OCI-LY7 (cell line): ENCODE results near the gene MKNK1. TPM values are rescaled to one million over a fixed set of nuclear protein-coding genes. Genes with fewer than 3 reads are reported as not detected.
A peak's percentile ranks its signal among the peaks of the same experiment; 100 is the strongest.

Experiments
- BruUV-seq: library from RNA; stranded (reverse); fragments of 400-500 nt; replicated peaks from 2 replicates; lab custom pipeline; 2021; lab: Mats Ljungman, UMichigan
- CTCF ChIA-PET: fragments of 300-600 bp; sonication (Branson Sonifier 250); formaldehyde crosslinking; loops from one replicate; lab custom pipeline; 2022; ENCODE audit warnings: antibody characterized with exemption; ENCODE audit not compliant: unreplicated experiment; lab: Charles Lee
- POLR2A ChIA-PET: fragments of 300-600 bp; sonication (Branson Sonifier 250); formaldehyde crosslinking; loops from one replicate; lab custom pipeline; 2022; ENCODE audit warnings: antibody characterized with exemption; lab: Charles Lee
- DNase-seq: peaks from one replicate; pipeline ENCODE4 v3.0.0-alpha.2; 2015; ENCODE audit warnings: low spot score
- H2AFZ ChIP-seq: fragments of 200-600 bp; sonication (generic), shearing (Covaris generic); 2 replicates; pipeline ENCODE4 v1.6.1; 2014; ENCODE audit warnings: mild to moderate bottlenecking, antibody characterized with exemption, low read length, moderate library complexity
- H3K27ac ChIP-seq: fragments of 200-600 bp; sonication (generic); 2 replicates; pipeline ENCODE4 v1.5.1; 2014; ENCODE audit warnings: mixed run types, low read depth, mild to moderate bottlenecking, moderate library complexity, low read length, inconsistent platforms; ENCODE audit not compliant: poor library complexity, severe bottlenecking
- H3K36me3 ChIP-seq: fragments of 200-600 bp; sonication (generic); 2 replicates; pipeline ENCODE4 v1.6.1; 2014; ENCODE audit warnings: mild to moderate bottlenecking, antibody characterized with exemption, low read length, moderate library complexity, mixed read lengths; ENCODE audit not compliant: insufficient read depth
- H3K4me1 ChIP-seq: fragments of 200-600 bp; sonication (generic); 2 replicates; pipeline ENCODE4 v1.5.1; 2014; ENCODE audit warnings: mild to moderate bottlenecking, low read length; ENCODE audit not compliant: insufficient read depth, poor library complexity, severe bottlenecking
- H3K4me2 ChIP-seq: fragments of 200-600 bp; sonication (generic); 2 replicates; pipeline ENCODE4 v1.6.1; 2014; ENCODE audit warnings: mild to moderate bottlenecking, low read length
- H3K4me3 ChIP-seq: fragments of 200-600 bp; sonication (generic); 2 replicates; pipeline ENCODE4 v1.5.1; 2014; ENCODE audit warnings: mild to moderate bottlenecking, low read depth, low read length; ENCODE audit not compliant: poor library complexity, severe bottlenecking
- H3K79me2 ChIP-seq: fragments of 200-600 bp; sonication (generic); 2 replicates; pipeline ENCODE4 v1.6.1; 2016; ENCODE audit warnings: low read depth, mild to moderate bottlenecking, low read length, moderate library complexity, mixed read lengths; ENCODE audit not compliant: insufficient read depth
- H3K9me2 ChIP-seq: fragments of 200-600 bp; sonication (generic); 2 replicates; pipeline ENCODE4 v1.6.1; 2016; ENCODE audit warnings: mild to moderate bottlenecking, low read length, mixed read lengths; ENCODE audit not compliant: insufficient read depth
- H3K9me3 ChIP-seq: fragments of 200-600 bp; sonication (generic); 2 replicates; pipeline ENCODE4 v1.6.1; 2014; ENCODE audit warnings: mild to moderate bottlenecking, mixed run types, low read length, mixed read lengths
- H4K20me1 ChIP-seq: fragments of 200-600 bp; sonication (generic); 2 replicates; pipeline ENCODE4 v1.6.1; 2014; ENCODE audit warnings: mild to moderate bottlenecking, antibody characterized with exemption, low read length, moderate library complexity, mixed read lengths; ENCODE audit not compliant: insufficient read depth
- EZH2phosphoT487 ChIP-seq: fragments of 200-600 bp; sonication (generic); IDR thresholded peaks from 2 replicates; pipeline ENCODE4 v1.6.1; 2018; ENCODE audit warnings: low read depth, borderline replicate concordance, mild to moderate bottlenecking, mixed run types, antibody characterized with exemption, low read length, moderate library complexity, mixed read lengths
- intact Hi-C: fragments of 100-400 bp; cut with micrococcal nuclease; formaldehyde crosslinking; loops from one replicate; pipeline ENCODE4 v1.10.0; 2022; ENCODE audit not compliant: unreplicated experiment
- total RNA-seq, 2 experiments: library from RNA; depleted of rRNA in 1 of 2; stranded (reverse); fragments of >200 nt in 1 of 2; shearing (Covaris generic) in 1 of 2; gene quantifications; 2 replicates each; pipeline ENCODE4 v1.2.3, GENCODE V29; 2014 to 2022
- TF ChIP-seq, protein P1 (sequence below): fragments of 200-600 bp; sonication (generic); conservative IDR thresholded peaks from 2 replicates; pipeline ENCODE4 v1.5.1; 2014; ENCODE audit warnings: mild to moderate bottlenecking, antibody characterized with exemption, low read length, moderate library complexity, mixed read lengths

Gene MKNK1
- total RNA-seq, 2 experiments from 2014 or later = 11.5 to 24.0 TPM

DNA sequence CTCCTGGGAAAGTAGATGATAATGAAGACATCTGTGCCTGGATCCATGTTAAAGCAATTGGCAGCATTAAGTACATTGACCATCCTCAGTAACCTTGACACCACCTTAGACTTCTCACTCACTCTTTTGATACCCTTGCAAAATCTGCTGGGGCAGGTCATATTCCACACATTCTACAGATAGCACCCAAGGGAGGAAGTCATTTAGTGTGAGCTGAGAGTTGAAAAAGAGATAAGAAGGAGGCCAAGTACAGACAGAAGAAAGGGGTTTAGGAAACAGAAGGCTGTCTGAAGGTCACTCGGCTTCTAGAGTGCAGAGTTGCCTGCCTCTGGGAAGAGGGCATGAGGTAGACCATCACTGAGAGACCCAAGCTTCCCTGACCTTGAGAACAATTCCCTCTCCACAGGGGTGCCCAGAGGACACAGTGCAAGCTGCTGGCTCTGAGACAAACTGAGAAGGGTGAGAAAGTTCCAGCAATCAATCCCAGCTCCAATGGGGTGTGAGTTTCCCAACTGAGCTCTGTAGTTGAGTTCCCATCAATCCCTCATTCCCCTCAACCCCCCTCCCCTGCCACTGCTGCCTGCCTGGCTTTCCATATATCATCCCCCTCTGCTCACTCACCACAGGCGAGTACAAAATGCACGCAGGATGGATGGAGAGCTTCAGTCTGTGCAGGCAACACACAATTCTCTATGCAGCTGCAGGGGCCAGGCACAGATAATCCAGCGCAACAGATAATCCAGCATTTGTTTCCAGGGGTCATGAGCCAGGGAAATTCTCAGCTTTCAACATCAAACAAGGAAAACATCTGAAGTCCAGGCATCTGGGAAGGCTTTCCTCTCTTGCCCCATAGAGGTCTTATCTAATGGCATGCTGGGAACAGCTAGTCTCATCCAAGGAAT, 19.9 kb upstream of the MKNK1 start:
- TF ChIP-seq, protein P1, sequence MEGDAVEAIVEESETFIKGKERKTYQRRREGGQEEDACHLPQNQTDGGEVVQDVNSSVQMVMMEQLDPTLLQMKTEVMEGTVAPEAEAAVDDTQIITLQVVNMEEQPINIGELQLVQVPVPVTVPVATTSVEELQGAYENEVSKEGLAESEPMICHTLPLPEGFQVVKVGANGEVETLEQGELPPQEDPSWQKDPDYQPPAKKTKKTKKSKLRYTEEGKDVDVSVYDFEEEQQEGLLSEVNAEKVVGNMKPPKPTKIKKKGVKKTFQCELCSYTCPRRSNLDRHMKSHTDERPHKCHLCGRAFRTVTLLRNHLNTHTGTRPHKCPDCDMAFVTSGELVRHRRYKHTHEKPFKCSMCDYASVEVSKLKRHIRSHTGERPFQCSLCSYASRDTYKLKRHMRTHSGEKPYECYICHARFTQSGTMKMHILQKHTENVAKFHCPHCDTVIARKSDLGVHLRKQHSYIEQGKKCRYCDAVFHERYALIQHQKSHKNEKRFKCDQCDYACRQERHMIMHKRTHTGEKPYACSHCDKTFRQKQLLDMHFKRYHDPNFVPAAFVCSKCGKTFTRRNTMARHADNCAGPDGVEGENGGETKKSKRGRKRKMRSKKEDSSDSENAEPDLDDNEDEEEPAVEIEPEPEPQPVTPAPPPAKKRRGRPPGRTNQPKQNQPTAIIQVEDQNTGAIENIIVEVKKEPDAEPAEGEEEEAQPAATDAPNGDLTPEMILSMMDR = no peak
- no peak for TF ChIP-seq EZH2phosphoT487
- no TSS peak for BruUV-seq
- H3K36me3 ChIP-seq = no peaks in the 10 kb centered on the region
- H3K79me2 ChIP-seq = no peaks in the 10 kb centered on the region
- intact Hi-C loops = no loop called here
- H3K9me3 ChIP-seq = no peaks in the 10 kb centered on the region
- ChIA-PET POLR2A (interaction anchor here (1.0 to 1.2 kb wide), 2 partner anchors 12 to 19 kb away, joined by 3 read pairs; no protein-coding TSS in a partner anchor), CTCF (interaction anchor here (0.7 kb wide), 1 partner anchor 1571 kb away, joined by 3 read pairs; no protein-coding TSS in a partner anchor)
- no peak overlapping the region for H2AFZ ChIP-seq
- no peak overlapping the region for H3K4me3 ChIP-seq
- no peak for DNase-seq
- H3K9me2 ChIP-seq = no peaks in the 10 kb centered on the region
- H3K27ac ChIP-seq = no peak overlapping the region
- H4K20me1 ChIP-seq = no peaks in the 10 kb centered on the region
- no peak overlapping the region for H3K4me2 ChIP-seq
- H3K4me1 ChIP-seq = no peaks in the 10 kb centered on the region

DNA sequence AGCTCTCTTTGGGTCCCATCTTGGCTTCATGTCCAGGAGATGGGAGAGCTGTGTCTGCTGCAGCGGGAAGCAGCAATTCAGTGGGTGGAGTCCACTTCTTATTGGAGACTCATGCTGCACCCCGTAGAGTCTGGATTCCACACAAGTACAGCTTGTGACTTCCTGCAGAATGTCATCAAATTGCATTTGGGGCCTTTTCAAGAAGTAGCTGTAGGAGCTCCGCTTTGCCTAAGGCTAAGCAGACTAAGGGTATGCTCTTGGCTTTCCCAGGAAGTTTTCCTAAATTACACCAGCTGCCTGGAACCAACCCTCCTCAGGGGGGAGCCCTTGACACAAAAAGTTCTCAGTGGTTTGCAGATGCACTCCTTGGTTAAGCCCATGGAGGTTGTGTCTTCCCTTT, 18.3 kb upstream of the MKNK1 start:
- Histone ChIP-seq H3K4me2 (no peak overlapping the region), H3K36me3 (no peaks in the 10 kb centered on the region), H3K9me2 (no peaks in the 10 kb centered on the region), H3K79me2 (no peaks in the 10 kb centered on the region), H3K9me3 (no peaks in the 10 kb centered on the region), H3K27ac (no peak overlapping the region), H3K4me1 (no peaks in the 10 kb centered on the region), H4K20me1 (no peaks in the 10 kb centered on the region), H2AFZ (no peak overlapping the region), H3K4me3 (no peak overlapping the region)
- TF ChIP-seq, protein P1 = peak; percentile 68
- no peak for TF ChIP-seq EZH2phosphoT487
- CTCF ChIA-PET = no interaction called here
- intact Hi-C loops = no loop called here
- BruUV-seq = no TSS peak
- POLR2A ChIA-PET = no interaction called here
- DNase-seq = peak; percentile 8

DNA sequence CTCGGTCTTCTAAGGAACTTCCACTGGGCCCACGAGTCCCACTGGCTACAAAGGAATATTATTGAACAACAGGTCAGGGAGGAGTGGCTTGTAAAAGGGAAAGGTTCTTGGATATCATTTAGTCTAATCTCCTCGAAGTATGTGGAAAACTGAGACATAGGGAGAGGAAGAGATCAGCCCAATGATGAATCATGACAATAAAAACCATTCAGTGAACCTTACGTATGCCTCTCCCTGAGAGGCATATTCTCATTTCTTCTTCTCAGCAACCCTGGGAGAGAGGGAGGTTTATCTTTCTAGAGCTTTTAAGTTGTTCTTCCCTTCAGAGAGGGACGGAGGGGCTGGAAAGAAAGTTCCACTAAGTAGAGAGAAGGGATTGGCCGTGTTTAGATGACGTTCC, 17.9 kb upstream of the MKNK1 start:
- no peak overlapping the region for H3K4me2 ChIP-seq

More for the DNA sequence above, 17.9 kb upstream of the MKNK1 start:
- H2AFZ ChIP-seq = no peak overlapping the region
- H3K36me3 ChIP-seq = no peaks in the 10 kb centered on the region
- no peak for DNase-seq
- H3K79me2 ChIP-seq = no peaks in the 10 kb centered on the region
- H3K27ac ChIP-seq = no peak overlapping the region
- no peaks in the 10 kb centered on the region for H3K9me3 ChIP-seq
- CTCF ChIA-PET = no interaction called here
- POLR2A ChIA-PET = no interaction called here
- TF ChIP-seq, protein P1 = no peak
- TF ChIP-seq EZH2phosphoT487 = no peak
- intact Hi-C loops = no loop called here
- no peak overlapping the region for H3K4me3 ChIP-seq
- no peaks in the 10 kb centered on the region for H4K20me1 ChIP-seq
- no peaks in the 10 kb centered on the region for H3K4me1 ChIP-seq
- H3K9me2 ChIP-seq = no peaks in the 10 kb centered on the region
- BruUV-seq = no TSS peak
